HEK293 (cell line): ENCODE measurements around the gene TRUB2.
A peak's percentile ranks its signal among the peaks of the same experiment; 100 is the strongest.

Experiments used
- KLF9 ChIP-seq: fragments of 450-650 bp; formaldehyde crosslinking; IDR thresholded peaks from 2 replicates; pipeline ENCODE4 v1.5.1; 2016; ENCODE audit warnings: missing biosample characterization, missing genetic modification characterization, low read depth
- WT1 ChIP-seq: fragments of 450-650 bp; formaldehyde crosslinking; IDR thresholded peaks from 2 replicates; pipeline ENCODE4 v1.5.1; 2016; ENCODE audit warnings: missing biosample characterization, missing genetic modification characterization
- ZBTB1 ChIP-seq: fragments of 450-650 bp; formaldehyde crosslinking; IDR thresholded peaks from 2 replicates; pipeline ENCODE4 v1.5.1; 2016; ENCODE audit warnings: missing biosample characterization, missing genetic modification characterization
- ZBTB48 ChIP-seq: fragments of 450-650 bp; formaldehyde crosslinking; IDR thresholded peaks from 2 replicates; pipeline ENCODE4 v1.5.1; 2016; ENCODE audit warnings: missing biosample characterization, missing genetic modification characterization
- ZFHX2 ChIP-seq: fragments of 450-650 bp; formaldehyde crosslinking; conservative IDR thresholded peaks from 2 replicates; pipeline ENCODE4 v1.5.1; 2016; ENCODE audit warnings: missing biosample characterization, missing genetic modification characterization
- ZFP3 ChIP-seq: fragments of 450-650 bp; formaldehyde crosslinking; IDR thresholded peaks from 2 replicates; pipeline ENCODE4 v1.5.1; 2016; ENCODE audit warnings: low read depth, missing biosample characterization, missing genetic modification characterization
- ZFP69B ChIP-seq: fragments of 450-650 bp; formaldehyde crosslinking; IDR thresholded peaks from 2 replicates; pipeline ENCODE4 v1.5.1; 2016; ENCODE audit warnings: missing biosample characterization, missing genetic modification characterization
- ZNF157 ChIP-seq: fragments of 450-650 bp; formaldehyde crosslinking; IDR thresholded peaks from 2 replicates; pipeline ENCODE4 v1.5.1; 2016; ENCODE audit warnings: missing biosample characterization, missing genetic modification characterization
- ZNF221 ChIP-seq: fragments of 450-650 bp; formaldehyde crosslinking; IDR thresholded peaks from 2 replicates; pipeline ENCODE4 v1.5.1; 2017; ENCODE audit warnings: missing biosample characterization, missing genetic modification characterization, borderline replicate concordance
- ZNF266 ChIP-seq: fragments of 450-650 bp; formaldehyde crosslinking; IDR thresholded peaks from 2 replicates; pipeline ENCODE4 v1.5.1; 2016; ENCODE audit warnings: missing biosample characterization, missing genetic modification characterization, low read depth
- ZNF354C ChIP-seq: fragments of 450-650 bp; formaldehyde crosslinking; IDR thresholded peaks from 2 replicates; pipeline ENCODE4 v1.5.1; 2016; ENCODE audit warnings: missing biosample characterization, missing genetic modification characterization, low read depth, borderline replicate concordance
- ZNF561 ChIP-seq: fragments of 450-650 bp; IDR thresholded peaks from 2 replicates; pipeline ENCODE4 v1.5.1; 2018; ENCODE audit warnings: missing biosample characterization, missing genetic modification characterization, borderline replicate concordance
- ZNF596 ChIP-seq: fragments of 450-650 bp; IDR thresholded peaks from 2 replicates; pipeline ENCODE4 v1.5.0; 2018; ENCODE audit warnings: missing biosample characterization, mild to moderate bottlenecking, missing genetic modification characterization, moderate library complexity
- ZNF707 ChIP-seq: fragments of 450-650 bp; formaldehyde crosslinking; IDR thresholded peaks from 2 replicates; pipeline ENCODE4 v1.5.1; 2016; ENCODE audit warnings: missing biosample characterization, missing genetic modification characterization
- ZNF747 ChIP-seq: fragments of 450-650 bp; formaldehyde crosslinking; IDR thresholded peaks from 2 replicates; pipeline ENCODE4 v1.5.1; 2016; ENCODE audit warnings: missing biosample characterization, missing genetic modification characterization
- ZNF830 ChIP-seq: fragments of 450-650 bp; IDR thresholded peaks from 2 replicates; pipeline ENCODE4 v1.5.0; 2018; ENCODE audit warnings: missing biosample characterization, missing genetic modification characterization, low read depth, mild to moderate bottlenecking, moderate library complexity
- ZNF837 ChIP-seq: fragments of 450-650 bp; formaldehyde crosslinking; IDR thresholded peaks from 2 replicates; pipeline ENCODE4 v1.5.1; 2016; ENCODE audit warnings: missing biosample characterization, missing genetic modification characterization
- TF ChIP-seq, protein P1 (sequence below): fragments of 450-650 bp; formaldehyde crosslinking; IDR thresholded peaks from 2 replicates; pipeline ENCODE4 v1.5.1; 2016; ENCODE audit warnings: missing biosample characterization, missing genetic modification characterization
- TF ChIP-seq, protein P2 (sequence below): fragments of 450-650 bp; formaldehyde crosslinking; IDR thresholded peaks from 2 replicates; pipeline ENCODE4 v1.5.1; 2016; ENCODE audit warnings: missing biosample characterization, missing genetic modification characterization
- TF ChIP-seq, protein P3 (sequence below): fragments of 450-650 bp; formaldehyde crosslinking; IDR thresholded peaks from 2 replicates; pipeline ENCODE4 v1.5.1; 2016; ENCODE audit warnings: missing biosample characterization, missing genetic modification characterization
- TF ChIP-seq, protein P4 (sequence below): fragments of 450-650 bp; formaldehyde crosslinking; IDR thresholded peaks from 2 replicates; pipeline ENCODE4 v1.5.1; 2016; ENCODE audit warnings: missing biosample characterization, missing genetic modification characterization
- TF ChIP-seq, protein P5 (sequence below): fragments of 450-650 bp; formaldehyde crosslinking; IDR thresholded peaks from 2 replicates; pipeline ENCODE4 v1.5.1; 2016; ENCODE audit warnings: missing biosample characterization, missing genetic modification characterization, borderline replicate concordance
- TF ChIP-seq, protein P6 (sequence below): fragments of 450-650 bp; formaldehyde crosslinking; IDR thresholded peaks from 2 replicates; pipeline ENCODE4 v1.5.1; 2017; ENCODE audit warnings: missing biosample characterization, missing genetic modification characterization
- TF ChIP-seq, protein P7 (sequence below): fragments of 450-650 bp; formaldehyde crosslinking; IDR thresholded peaks from 2 replicates; pipeline ENCODE4 v1.5.1; 2016; ENCODE audit warnings: missing biosample characterization, missing genetic modification characterization

Gene TRUB2

DNA sequence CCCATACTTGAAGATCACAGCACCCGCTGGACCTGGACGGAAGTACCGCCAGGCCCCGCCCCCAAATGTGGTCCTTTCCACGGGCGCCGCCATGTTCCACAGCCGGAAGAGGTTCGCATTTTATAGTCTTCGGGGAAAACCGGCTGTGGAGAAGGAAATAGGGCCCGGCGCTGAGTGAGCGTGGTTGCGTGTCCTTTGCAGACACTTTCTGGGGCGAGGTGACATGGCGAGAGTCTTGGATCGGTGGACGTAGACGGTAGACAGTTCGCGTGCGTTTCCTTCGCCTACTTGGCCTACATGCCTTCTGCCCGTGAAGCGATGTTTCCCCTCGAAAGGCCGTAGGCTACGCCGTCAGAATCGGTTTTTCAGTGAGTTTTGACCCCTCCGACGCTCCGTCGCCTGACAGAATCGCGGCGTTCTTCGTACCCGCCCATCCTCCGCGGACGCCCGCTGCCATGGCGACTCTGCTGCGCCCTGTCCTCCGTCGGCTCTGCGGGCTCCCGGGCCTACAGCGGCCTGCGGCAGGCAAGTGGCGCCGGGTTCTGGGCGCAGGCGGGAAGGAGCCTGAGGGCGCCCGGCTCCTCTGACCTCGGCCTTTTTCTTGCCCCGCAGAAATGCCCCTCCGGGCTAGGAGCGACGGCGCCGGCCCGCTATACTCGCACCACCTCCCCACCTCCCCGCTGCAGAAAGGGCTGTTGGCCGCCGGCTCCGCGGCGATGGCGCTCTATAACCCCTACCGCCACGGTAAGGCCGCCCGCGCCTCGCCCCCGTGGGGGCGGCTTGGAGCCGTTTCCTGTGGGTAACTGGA, at the start of gene TRUB2, which contains the start of gene COQ4 (continued):
- TF ChIP-seq, protein P1, sequence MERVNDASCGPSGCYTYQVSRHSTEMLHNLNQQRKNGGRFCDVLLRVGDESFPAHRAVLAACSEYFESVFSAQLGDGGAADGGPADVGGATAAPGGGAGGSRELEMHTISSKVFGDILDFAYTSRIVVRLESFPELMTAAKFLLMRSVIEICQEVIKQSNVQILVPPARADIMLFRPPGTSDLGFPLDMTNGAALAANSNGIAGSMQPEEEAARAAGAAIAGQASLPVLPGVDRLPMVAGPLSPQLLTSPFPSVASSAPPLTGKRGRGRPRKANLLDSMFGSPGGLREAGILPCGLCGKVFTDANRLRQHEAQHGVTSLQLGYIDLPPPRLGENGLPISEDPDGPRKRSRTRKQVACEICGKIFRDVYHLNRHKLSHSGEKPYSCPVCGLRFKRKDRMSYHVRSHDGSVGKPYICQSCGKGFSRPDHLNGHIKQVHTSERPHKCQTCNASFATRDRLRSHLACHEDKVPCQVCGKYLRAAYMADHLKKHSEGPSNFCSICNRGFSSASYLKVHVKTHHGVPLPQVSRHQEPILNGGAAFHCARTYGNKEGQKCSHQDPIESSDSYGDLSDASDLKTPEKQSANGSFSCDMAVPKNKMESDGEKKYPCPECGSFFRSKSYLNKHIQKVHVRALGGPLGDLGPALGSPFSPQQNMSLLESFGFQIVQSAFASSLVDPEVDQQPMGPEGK, result no peak
- TF ChIP-seq ZNF561 (tag by site-specific recombination) (peak; percentile 80; the same call in 1 of the 2 replicates), ZNF707 (tag by site-specific recombination) (no peak), ZNF747 (tag by site-specific recombination) (no peak), ZBTB48 (0 out of 2 replicates have a peak, but pooled peaks have one; percentile 26), ZFHX2 (tag by site-specific recombination) (peak; percentile 39; the same call in 1 of the 2 replicates), ZNF354C (tag by site-specific recombination) (no peak), ZFP3 (tag by site-specific recombination) (no peak), ZNF221 (tag by site-specific recombination) (no peak), ZFP69B (tag by site-specific recombination) (peak; percentile 86), KLF9 (tag by site-specific recombination) (peak; percentile 82), ZNF830 (tag by site-specific recombination) (no peak), WT1 (tag by site-specific recombination) (0 out of 2 replicates have a peak, but pooled peaks have one; percentile 41), ZNF266 (tag by site-specific recombination) (no peak), ZBTB1 (tag by site-specific recombination) (no peak), ZNF596 (tag by site-specific recombination) (no peak), ZNF157 (tag by site-specific recombination) (no peak), ZNF837 (tag by site-specific recombination) (no peak)
- TF ChIP-seq, protein P2, sequence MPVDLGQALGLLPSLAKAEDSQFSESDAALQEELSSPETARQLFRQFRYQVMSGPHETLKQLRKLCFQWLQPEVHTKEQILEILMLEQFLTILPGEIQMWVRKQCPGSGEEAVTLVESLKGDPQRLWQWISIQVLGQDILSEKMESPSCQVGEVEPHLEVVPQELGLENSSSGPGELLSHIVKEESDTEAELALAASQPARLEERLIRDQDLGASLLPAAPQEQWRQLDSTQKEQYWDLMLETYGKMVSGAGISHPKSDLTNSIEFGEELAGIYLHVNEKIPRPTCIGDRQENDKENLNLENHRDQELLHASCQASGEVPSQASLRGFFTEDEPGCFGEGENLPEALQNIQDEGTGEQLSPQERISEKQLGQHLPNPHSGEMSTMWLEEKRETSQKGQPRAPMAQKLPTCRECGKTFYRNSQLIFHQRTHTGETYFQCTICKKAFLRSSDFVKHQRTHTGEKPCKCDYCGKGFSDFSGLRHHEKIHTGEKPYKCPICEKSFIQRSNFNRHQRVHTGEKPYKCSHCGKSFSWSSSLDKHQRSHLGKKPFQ, result peak; percentile 25; the same call in 1 of the 2 replicates
- TF ChIP-seq, protein P3, sequence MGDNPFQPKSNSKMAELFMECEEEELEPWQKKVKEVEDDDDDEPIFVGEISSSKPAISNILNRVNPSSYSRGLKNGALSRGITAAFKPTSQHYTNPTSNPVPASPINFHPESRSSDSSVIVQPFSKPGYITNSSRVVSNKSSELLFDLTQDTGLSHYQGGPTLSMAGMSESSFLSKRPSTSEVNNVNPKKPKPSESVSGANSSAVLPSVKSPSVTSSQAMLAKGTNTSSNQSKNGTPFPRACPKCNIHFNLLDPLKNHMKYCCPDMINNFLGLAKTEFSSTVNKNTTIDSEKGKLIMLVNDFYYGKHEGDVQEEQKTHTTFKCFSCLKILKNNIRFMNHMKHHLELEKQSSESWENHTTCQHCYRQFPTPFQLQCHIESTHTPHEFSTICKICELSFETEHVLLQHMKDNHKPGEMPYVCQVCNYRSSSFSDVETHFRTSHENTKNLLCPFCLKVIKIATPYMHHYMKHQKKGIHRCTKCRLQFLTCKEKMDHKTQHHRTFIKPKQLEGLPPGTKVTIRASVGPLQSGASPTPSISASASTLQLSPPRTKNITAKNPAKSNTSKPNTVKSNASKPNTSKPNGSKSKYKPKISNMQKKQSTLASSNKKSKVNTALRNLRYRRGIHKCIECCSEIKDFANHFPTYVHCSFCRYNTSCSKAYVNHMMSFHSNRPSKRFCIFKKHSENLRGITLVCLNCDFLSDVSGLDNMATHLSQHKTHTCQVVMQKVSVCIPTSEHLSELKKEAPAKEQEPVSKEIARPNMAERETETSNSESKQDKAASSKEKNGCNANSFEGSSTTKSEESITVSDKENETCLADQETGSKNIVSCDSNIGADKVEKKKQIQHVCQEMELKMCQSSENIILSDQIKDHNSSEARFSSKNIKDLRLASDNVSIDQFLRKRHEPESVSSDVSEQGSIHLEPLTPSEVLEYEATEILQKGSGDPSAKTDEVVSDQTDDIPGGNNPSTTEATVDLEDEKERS (tag by site-specific recombination), result no peak
- TF ChIP-seq, protein P4, sequence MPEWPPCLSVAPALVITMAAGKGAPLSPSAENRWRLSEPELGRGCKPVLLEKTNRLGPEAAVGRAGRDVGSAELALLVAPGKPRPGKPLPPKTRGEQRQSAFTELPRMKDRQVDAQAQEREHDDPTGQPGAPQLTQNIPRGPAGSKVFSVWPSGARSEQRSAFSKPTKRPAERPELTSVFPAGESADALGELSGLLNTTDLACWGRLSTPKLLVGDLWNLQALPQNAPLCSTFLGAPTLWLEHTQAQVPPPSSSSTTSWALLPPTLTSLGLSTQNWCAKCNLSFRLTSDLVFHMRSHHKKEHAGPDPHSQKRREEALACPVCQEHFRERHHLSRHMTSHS (tag by site-specific recombination), result no peak
- TF ChIP-seq, protein P5, sequence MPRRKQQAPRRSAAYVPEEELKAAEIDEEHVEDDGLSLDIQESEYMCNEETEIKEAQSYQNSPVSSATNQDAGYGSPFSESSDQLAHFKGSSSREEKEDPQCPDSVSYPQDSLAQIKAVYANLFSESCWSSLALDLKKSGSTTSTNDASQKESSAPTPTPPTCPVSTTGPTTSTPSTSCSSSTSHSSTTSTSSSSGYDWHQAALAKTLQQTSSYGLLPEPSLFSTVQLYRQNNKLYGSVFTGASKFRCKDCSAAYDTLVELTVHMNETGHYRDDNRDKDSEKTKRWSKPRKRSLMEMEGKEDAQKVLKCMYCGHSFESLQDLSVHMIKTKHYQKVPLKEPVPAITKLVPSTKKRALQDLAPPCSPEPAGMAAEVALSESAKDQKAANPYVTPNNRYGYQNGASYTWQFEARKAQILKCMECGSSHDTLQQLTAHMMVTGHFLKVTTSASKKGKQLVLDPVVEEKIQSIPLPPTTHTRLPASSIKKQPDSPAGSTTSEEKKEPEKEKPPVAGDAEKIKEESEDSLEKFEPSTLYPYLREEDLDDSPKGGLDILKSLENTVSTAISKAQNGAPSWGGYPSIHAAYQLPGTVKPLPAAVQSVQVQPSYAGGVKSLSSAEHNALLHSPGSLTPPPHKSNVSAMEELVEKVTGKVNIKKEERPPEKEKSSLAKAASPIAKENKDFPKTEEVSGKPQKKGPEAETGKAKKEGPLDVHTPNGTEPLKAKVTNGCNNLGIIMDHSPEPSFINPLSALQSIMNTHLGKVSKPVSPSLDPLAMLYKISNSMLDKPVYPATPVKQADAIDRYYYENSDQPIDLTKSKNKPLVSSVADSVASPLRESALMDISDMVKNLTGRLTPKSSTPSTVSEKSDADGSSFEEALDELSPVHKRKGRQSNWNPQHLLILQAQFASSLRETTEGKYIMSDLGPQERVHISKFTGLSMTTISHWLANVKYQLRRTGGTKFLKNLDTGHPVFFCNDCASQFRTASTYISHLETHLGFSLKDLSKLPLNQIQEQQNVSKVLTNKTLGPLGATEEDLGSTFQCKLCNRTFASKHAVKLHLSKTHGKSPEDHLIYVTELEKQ, result 0 out of 2 replicates have a peak, but pooled peaks have one; percentile 6
- TF ChIP-seq, protein P6, sequence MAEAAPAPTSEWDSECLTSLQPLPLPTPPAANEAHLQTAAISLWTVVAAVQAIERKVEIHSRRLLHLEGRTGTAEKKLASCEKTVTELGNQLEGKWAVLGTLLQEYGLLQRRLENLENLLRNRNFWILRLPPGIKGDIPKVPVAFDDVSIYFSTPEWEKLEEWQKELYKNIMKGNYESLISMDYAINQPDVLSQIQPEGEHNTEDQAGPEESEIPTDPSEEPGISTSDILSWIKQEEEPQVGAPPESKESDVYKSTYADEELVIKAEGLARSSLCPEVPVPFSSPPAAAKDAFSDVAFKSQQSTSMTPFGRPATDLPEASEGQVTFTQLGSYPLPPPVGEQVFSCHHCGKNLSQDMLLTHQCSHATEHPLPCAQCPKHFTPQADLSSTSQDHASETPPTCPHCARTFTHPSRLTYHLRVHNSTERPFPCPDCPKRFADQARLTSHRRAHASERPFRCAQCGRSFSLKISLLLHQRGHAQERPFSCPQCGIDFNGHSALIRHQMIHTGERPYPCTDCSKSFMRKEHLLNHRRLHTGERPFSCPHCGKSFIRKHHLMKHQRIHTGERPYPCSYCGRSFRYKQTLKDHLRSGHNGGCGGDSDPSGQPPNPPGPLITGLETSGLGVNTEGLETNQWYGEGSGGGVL (tag by site-specific recombination), result no peak
- TF ChIP-seq, protein P7, sequence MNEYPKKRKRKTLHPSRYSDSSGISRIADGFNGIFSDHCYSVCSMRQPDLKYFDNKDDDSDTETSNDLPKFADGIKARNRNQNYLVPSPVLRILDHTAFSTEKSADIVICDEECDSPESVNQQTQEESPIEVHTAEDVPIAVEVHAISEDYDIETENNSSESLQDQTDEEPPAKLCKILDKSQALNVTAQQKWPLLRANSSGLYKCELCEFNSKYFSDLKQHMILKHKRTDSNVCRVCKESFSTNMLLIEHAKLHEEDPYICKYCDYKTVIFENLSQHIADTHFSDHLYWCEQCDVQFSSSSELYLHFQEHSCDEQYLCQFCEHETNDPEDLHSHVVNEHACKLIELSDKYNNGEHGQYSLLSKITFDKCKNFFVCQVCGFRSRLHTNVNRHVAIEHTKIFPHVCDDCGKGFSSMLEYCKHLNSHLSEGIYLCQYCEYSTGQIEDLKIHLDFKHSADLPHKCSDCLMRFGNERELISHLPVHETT (tag by site-specific recombination), result peak; percentile 99
